GM19025 (cell line): ENCODE results near the gene PPP1R15B.

Experiments used
- ATAC-seq: cut with Tn5 transposase; IDR thresholded peaks from one replicate; pipeline ENCODE4 v1.9.1; 2021; ENCODE audit warnings: mild to moderate bottlenecking, low read depth, moderate library complexity; ENCODE audit not compliant: unreplicated experiment

Gene PPP1R15B

GRCh38 chr1:204411451-204412204 is at the start of gene PPP1R15B:
Gene PPP1R15B, minus strand, starts transcription at chr1:204411817. Its CDS starts 406 bp downstream, at chr1:204411411.
- peak; percentile 84 for ATAC-seq

- no peak for ATAC-seq
Measured at GRCh38 chr1:204460346-204460745, 48.7 kb upstream of the PPP1R15B start.

- ATAC-seq, result no peak
Measured at GRCh38 chr1:204459706-204460105, 48.1 kb upstream of the PPP1R15B start.

GRCh38 chr1:204457666-204458065 is 46.0 kb upstream of the PPP1R15B start:
- no peak for ATAC-seq

GRCh38 chr1:204456826-204457442 is 45.3 kb upstream of the PPP1R15B start:
- no peak for ATAC-seq

- ATAC-seq, result no peak
Measured at GRCh38 chr1:204455831-204456145, 44.2 kb upstream of the PPP1R15B start.

GRCh38 chr1:204455063-204455830 is 43.6 kb upstream of the PPP1R15B start:
- ATAC-seq, result no peak

- ATAC-seq, result no peak
Measured at GRCh38 chr1:204454476-204454875, 42.9 kb upstream of the PPP1R15B start.

- ATAC-seq, result peak; percentile 82
Measured at GRCh38 chr1:204453141-204453772, 41.6 kb upstream of the PPP1R15B start.

GRCh38 chr1:204451352-204452124 is 39.9 kb upstream of the PPP1R15B start:
- ATAC-seq, result no peak

- no peak for ATAC-seq
Measured at GRCh38 chr1:204450461-204451257, 39.0 kb upstream of the PPP1R15B start.

GRCh38 chr1:204449678-204450280 is 38.2 kb upstream of the PPP1R15B start:
- ATAC-seq, result no peak

GRCh38 chr1:204448991-204449677 is 37.5 kb upstream of the PPP1R15B start:
- no peak for ATAC-seq

GRCh38 chr1:204448344-204448964 is 36.8 kb upstream of the PPP1R15B start:
- no peak for ATAC-seq

GRCh38 chr1:204447736-204448135 is 36.1 kb upstream of the PPP1R15B start:
- no peak for ATAC-seq

- no peak for ATAC-seq
Measured at GRCh38 chr1:204447190-204447589, 35.6 kb upstream of the PPP1R15B start.

GRCh38 chr1:204446413-204447111 is 34.9 kb upstream of the PPP1R15B start:
- ATAC-seq, result no peak
